ENCODE results near the gene PIGL.

Gene PIGL

GRCh38 chr17:16243801-16244567 lies 27.0 kb downstream of the PIGL start:
- Mint-ChIP-seq H3K36me3 (peaks cover 12% of the 10 kb centered on the region), H3K4me3 (no peak overlapping the region), H3K4me1 (peaks cover 10% of the 10 kb centered on the region), H3K9me3 (no peaks in the 10 kb centered on the region), H3K27me3 (no peaks in the 10 kb centered on the region), H3K27ac (peak overlapping the region; percentile 47)
- DNase-seq (ENCODE audit: low spot score in 2 of 2) = no peak
- no peak for ATAC-seq (ENCODE audit: low read depth)

GRCh38 chr17:16247586-16247984 lies 30.6 kb downstream of the PIGL start:
- no peak overlapping the region for H3K4me3 Mint-ChIP-seq
- no peaks in the 10 kb centered on the region for H3K27me3 Mint-ChIP-seq
- ATAC-seq (ENCODE audit: low read depth) (no peak), DNase-seq (ENCODE audit: low spot score in 2 of 2) (no peak)
- peaks cover 12% of the 10 kb centered on the region for H3K36me3 Mint-ChIP-seq
- H3K27ac Mint-ChIP-seq = no peak overlapping the region
- peaks cover 3% of the 10 kb centered on the region for H3K4me1 Mint-ChIP-seq
- no peaks in the 10 kb centered on the region for H3K9me3 Mint-ChIP-seq

DNA sequence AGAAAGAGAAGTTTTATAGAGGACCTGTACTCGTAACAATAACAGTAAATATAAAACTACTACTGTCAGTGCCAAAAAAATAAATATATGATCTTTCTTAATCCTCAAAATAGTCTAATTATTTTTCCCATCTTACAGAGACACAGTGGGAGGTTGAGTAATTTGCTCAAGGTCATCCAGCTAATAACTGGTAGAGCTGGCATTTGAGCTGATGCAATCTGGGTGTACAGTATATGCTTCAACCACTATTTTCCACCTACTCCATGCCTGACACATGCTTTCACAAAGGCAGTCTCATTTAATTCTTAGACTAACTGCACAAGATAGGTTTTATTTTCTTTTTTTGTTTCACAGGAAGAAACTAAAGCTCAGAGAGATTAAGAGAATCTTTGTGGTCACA lies 33.6 kb downstream of the PIGL start:
- Mint-ChIP-seq H3K36me3 (peaks cover 18% of the 10 kb centered on the region), H3K27ac (no peak overlapping the region), H3K27me3 (no peaks in the 10 kb centered on the region), H3K9me3 (no peaks in the 10 kb centered on the region), H3K4me3 (no peak overlapping the region), H3K4me1 (no peaks in the 10 kb centered on the region)
- DNase-seq (ENCODE audit: low spot score in 2 of 2) (no peak), ATAC-seq (ENCODE audit: low read depth) (no peak)

GRCh38 chr17:16251043-16251442 lies 34.0 kb downstream of the PIGL start:
- Mint-ChIP-seq H3K27ac (no peak overlapping the region), H3K4me1 (no peaks in the 10 kb centered on the region), H3K9me3 (no peaks in the 10 kb centered on the region), H3K4me3 (no peak overlapping the region), H3K36me3 (peaks cover 18% of the 10 kb centered on the region), H3K27me3 (no peaks in the 10 kb centered on the region)
- no peak for DNase-seq (ENCODE audit: low spot score in 2 of 2)
- no peak for ATAC-seq (ENCODE audit: low read depth)

DNA sequence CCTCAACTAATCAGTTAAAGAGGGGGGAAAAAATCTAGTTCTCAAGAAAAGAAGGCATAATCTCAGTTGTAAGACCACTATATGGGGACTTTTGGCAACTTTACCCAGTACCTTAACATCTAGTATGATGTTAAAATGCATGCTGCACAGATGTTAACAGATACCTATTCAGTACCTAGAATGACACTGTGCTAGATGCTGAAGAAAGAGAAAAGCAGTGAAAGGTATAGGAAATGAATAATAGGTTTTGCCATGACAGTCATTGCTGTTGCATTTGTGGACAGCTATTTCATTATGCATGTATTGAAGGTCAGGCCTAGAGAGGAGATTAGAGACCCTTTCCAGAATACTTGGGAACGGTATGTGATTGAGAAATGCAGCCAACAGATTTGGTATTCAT lies 34.5 kb downstream of the PIGL start:
- Mint-ChIP-seq H3K4me3 (no peak overlapping the region), H3K27ac (no peak overlapping the region)

DNA sequence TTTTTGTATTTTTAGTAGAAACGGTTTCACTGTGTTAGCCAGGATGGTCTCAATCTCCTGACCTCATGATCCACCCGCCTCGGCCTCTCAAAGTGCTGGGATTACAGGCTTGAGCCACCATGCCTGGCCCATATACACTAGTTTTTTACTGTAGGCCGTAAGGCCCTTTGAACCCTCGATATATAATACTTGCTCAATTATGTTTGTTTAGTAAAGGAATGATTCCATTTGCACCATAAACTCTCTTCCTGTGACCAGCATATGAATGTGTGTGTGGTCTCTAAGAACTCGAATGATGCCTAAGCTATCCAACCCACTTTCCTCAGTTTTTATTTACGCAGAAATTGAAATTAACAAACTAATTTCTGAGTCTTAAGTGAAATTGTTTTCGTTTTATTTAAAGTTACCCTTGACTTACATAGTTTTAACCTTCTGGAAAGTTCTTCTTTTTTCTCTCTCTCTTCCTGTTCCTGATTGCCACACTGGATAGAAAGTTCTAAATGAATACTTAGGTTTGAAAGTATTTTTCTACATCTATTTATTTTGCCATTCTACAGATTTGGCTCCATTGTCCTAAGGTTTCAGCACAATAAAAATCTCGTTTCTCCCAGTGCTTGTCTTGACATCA lies 37.9 kb downstream of the PIGL start:
- no peak overlapping the region for H3K27ac Mint-ChIP-seq
- peaks cover 12% of the 10 kb centered on the region for H3K36me3 Mint-ChIP-seq
- H3K4me1 Mint-ChIP-seq = no peaks in the 10 kb centered on the region
- H3K9me3 Mint-ChIP-seq = no peaks in the 10 kb centered on the region
- no peaks in the 10 kb centered on the region for H3K27me3 Mint-ChIP-seq
- H3K4me3 Mint-ChIP-seq = no peak overlapping the region
- DNase-seq (ENCODE audit: low spot score in 2 of 2) = no peak
- ATAC-seq (ENCODE audit: low read depth) = no peak

More for the DNA sequence above, 34.5 kb downstream of the PIGL start:
- DNase-seq (ENCODE audit: low spot score in 2 of 2) (no peak), ATAC-seq (ENCODE audit: low read depth) (no peak)
- peaks cover 18% of the 10 kb centered on the region for H3K36me3 Mint-ChIP-seq
- H3K27me3 Mint-ChIP-seq = no peaks in the 10 kb centered on the region
- H3K9me3 Mint-ChIP-seq = no peaks in the 10 kb centered on the region
- H3K4me1 Mint-ChIP-seq = no peaks in the 10 kb centered on the region

DNA sequence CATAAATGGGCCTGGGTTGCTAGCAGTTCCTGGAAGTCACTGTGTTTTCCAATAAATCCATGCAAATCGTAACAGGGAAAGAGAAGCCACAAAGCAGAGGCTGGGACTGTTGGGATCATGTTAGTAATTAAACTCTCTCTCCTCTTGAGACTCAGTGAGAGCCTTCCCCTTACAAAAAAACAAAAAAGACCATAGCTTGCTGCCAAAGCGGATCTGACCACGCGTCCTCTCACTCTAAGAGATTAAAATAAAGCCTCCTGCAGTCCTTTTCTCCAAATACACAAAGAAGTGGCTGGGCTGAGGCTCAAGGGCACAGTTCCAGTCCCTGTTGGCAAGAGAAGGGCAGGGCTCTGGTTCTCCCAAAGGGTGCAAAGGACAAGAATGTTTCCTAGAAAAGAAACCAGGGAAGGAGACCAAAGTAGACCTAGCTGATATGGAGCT lies 38.5 kb downstream of the PIGL start:
- H3K4me3 Mint-ChIP-seq = no peak overlapping the region
- no peaks in the 10 kb centered on the region for H3K9me3 Mint-ChIP-seq
- DNase-seq (ENCODE audit: low spot score in 2 of 2) = no peak
- no peak for ATAC-seq (ENCODE audit: low read depth)
- H3K36me3 Mint-ChIP-seq = peaks cover 12% of the 10 kb centered on the region
- no peaks in the 10 kb centered on the region for H3K27me3 Mint-ChIP-seq
- H3K4me1 Mint-ChIP-seq = no peaks in the 10 kb centered on the region
- no peak overlapping the region for H3K27ac Mint-ChIP-seq

DNA sequence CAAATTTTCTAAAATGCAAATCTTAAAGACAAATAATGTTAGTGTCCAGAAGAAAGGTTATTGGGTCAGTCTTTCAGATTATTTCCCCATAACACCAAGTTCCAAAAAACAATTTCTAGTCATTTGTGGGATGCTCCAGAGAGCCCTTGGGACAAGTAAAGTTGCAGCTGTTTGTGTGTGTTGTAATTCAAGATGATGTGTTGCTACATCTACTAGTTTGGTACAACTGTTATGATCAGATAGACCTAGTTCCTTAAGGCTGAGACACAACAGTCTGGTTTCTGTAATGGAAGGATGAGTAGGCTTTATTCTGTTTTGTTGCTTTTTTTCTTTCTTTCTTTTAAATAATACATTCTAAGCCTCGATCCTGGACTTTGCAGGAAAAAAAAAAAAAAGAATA lies 41.9 kb downstream of the PIGL start:
- H3K9me3 Mint-ChIP-seq = peaks cover 2% of the 10 kb centered on the region
- DNase-seq (ENCODE audit: low spot score in 2 of 2) (no peak), ATAC-seq (ENCODE audit: low read depth) (no peak)
- no peak overlapping the region for H3K27ac Mint-ChIP-seq
- no peak overlapping the region for H3K4me3 Mint-ChIP-seq
- H3K4me1 Mint-ChIP-seq = no peaks in the 10 kb centered on the region
- H3K27me3 Mint-ChIP-seq = no peaks in the 10 kb centered on the region
- H3K36me3 Mint-ChIP-seq = peaks cover 8% of the 10 kb centered on the region

GRCh38 chr17:16259926-16260325 lies 42.9 kb downstream of the PIGL start:
- ATAC-seq (ENCODE audit: low read depth) = no peak
- peaks cover 2% of the 10 kb centered on the region for H3K9me3 Mint-ChIP-seq

DNA sequence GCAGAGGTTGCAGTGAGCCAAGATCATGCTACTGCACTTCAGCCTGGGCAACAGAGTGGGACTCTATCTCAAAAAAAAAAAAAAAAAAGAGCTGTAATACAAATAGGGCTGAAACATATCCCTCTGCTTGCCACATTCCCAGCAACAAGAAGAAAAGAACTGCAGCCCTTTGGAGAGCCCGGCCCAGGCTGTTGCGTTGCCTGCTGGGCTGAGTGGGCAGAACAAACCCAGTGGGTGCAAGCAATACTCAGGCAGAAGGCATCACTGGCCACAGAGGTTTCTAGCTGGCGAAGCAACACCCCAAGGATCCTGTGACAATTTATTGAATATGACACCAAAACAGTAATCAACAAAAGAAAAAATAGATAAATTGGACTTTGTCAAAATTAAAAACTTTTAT lies 44.0 kb downstream of the PIGL start:
- H3K4me1 Mint-ChIP-seq = no peaks in the 10 kb centered on the region
- H3K27ac Mint-ChIP-seq = no peak overlapping the region
- H3K27me3 Mint-ChIP-seq = no peaks in the 10 kb centered on the region
- ATAC-seq (ENCODE audit: low read depth) = no peak
- peaks cover 2% of the 10 kb centered on the region for H3K9me3 Mint-ChIP-seq
- peaks cover 4% of the 10 kb centered on the region for H3K36me3 Mint-ChIP-seq
- no peak overlapping the region for H3K4me3 Mint-ChIP-seq
- no peak for DNase-seq (ENCODE audit: low spot score in 2 of 2)

More at GRCh38 chr17:16259926-16260325, 42.9 kb downstream of the PIGL start:
- peaks cover 6% of the 10 kb centered on the region for H3K36me3 Mint-ChIP-seq
- no peaks in the 10 kb centered on the region for H3K27me3 Mint-ChIP-seq
- no peak overlapping the region for H3K4me3 Mint-ChIP-seq
- H3K27ac Mint-ChIP-seq = no peak overlapping the region
- H3K4me1 Mint-ChIP-seq = no peaks in the 10 kb centered on the region
- no peak for DNase-seq (ENCODE audit: low spot score in 2 of 2)

DNA sequence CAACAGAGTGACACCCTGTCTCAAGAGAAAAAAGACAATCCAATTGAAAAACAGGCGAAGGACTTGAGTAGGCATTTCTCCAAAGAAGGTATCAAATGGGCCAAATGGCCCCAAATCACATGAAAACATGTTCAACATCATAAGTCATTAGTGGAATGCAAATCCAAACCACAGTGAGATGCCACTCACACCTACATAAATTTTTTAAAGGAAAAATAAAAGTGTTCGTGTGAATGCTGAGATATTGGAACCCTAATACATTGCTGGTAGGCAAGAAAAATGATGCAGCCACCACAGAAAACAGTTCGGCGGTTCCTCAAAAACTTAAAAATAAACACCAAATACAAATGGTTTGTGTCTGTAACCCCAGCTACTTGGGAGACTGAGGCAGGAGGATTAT lies 45.2 kb downstream of the PIGL start:
- Mint-ChIP-seq H3K4me1 (peaks cover 5% of the 10 kb centered on the region), H3K27me3 (no peaks in the 10 kb centered on the region), H3K36me3 (peaks cover 5% of the 10 kb centered on the region), H3K9me3 (peaks cover 3% of the 10 kb centered on the region), H3K4me3 (no peak overlapping the region), H3K27ac (no peak overlapping the region)
- DNase-seq (ENCODE audit: low spot score in 2 of 2) (no peak), ATAC-seq (ENCODE audit: low read depth) (no peak)

GRCh38 chr17:16267174-16267573 lies 50.2 kb downstream of the PIGL start:
- Mint-ChIP-seq H3K4me3 (peak overlapping the region; percentile 60), H3K4me1 (peaks cover 15% of the 10 kb centered on the region), H3K36me3 (peaks cover 1% of the 10 kb centered on the region), H3K9me3 (peaks cover 3% of the 10 kb centered on the region), H3K27me3 (no peaks in the 10 kb centered on the region), H3K27ac (peak overlapping the region; percentile 79)
- no peak for ATAC-seq (ENCODE audit: low read depth)
- DNase-seq (ENCODE audit: low spot score in 2 of 2) = no peak

GRCh38 chr17:16269658-16270057 lies 52.6 kb downstream of the PIGL start:
- Mint-ChIP-seq H3K36me3 (peaks cover 10% of the 10 kb centered on the region), H3K9me3 (peaks cover 2% of the 10 kb centered on the region), H3K4me3 (no peak overlapping the region), H3K4me1 (peaks cover 23% of the 10 kb centered on the region), H3K27me3 (no peaks in the 10 kb centered on the region), H3K27ac (no peak overlapping the region)
- DNase-seq (ENCODE audit: low spot score in 2 of 2) (no peak), ATAC-seq (ENCODE audit: low read depth) (no peak)

- H3K36me3 Mint-ChIP-seq = peaks cover 13% of the 10 kb centered on the region
- ATAC-seq (ENCODE audit: low read depth) (no peak), DNase-seq (ENCODE audit: low spot score in 2 of 2) (no peak)
- H3K27me3 Mint-ChIP-seq = no peaks in the 10 kb centered on the region
- H3K27ac Mint-ChIP-seq = no peak overlapping the region
- H3K9me3 Mint-ChIP-seq = no peaks in the 10 kb centered on the region
- H3K4me1 Mint-ChIP-seq = peaks cover 18% of the 10 kb centered on the region
- H3K4me3 Mint-ChIP-seq = no peak overlapping the region
Observed at GRCh38 chr17:16272111-16272840, 55.3 kb downstream of the PIGL start.
